Endothelial cell of umbilical vein (primary cell): ENCODE data around the gene YTHDF1. TPM values are rescaled to one million over a fixed set of nuclear protein-coding genes. Genes with fewer than 3 reads are reported as not detected.

ENCODE experiments used
- BruUV-seq: library from RNA; stranded (reverse); fragments of 400-500 nt; replicated peaks from 2 replicates; lab custom pipeline; 2021; lab: Mats Ljungman, UMichigan
- CTCF ChIA-PET: fragments of 300-600, 350-600 bp; sonication (Branson Sonifier 250); formaldehyde crosslinking; loops from one replicate; lab custom pipeline; 2021; ENCODE audit warnings: antibody characterized with exemption, inconsistent platforms; lab: Charles Lee
- POLR2A ChIA-PET: fragments of 300-600, 350-600 bp; sonication (Branson Sonifier 250); formaldehyde crosslinking; loops from one replicate; lab custom pipeline; 2021; ENCODE audit warnings: antibody characterized with exemption, inconsistent platforms; lab: Charles Lee
- DNase-seq: peaks from one replicate; pipeline ENCODE4 v3.0.0-alpha.2; 2011; ENCODE audit warnings: low read depth, low spot score
- FAIRE-seq: peaks from 2 replicates; lab custom pipeline; 2011; peaks lifted over from hg19 to GRCh38; lab: Jason Lieb, UNC
- H2AFZ ChIP-seq: 2 replicates; pipeline ENCODE4 v1.6.0; 2012; ENCODE audit warnings: low read depth, low read length, control low read depth, inconsistent platforms
- H3K27ac ChIP-seq: 2 replicates; pipeline ENCODE4 v1.5.1; 2011; ENCODE audit warnings: low read depth, mild to moderate bottlenecking, control low read depth, low read length, moderate library complexity; ENCODE audit not compliant: insufficient read depth
- H3K27me3 ChIP-seq, 2 experiments: 2 replicates each; pipeline versions ENCODE4 v1.6.0 to v1.6.1; 2011; ENCODE audit warnings: low read length in 2 of 2, mixed read lengths in 1 of 2; ENCODE audit not compliant: control insufficient read depth in 2 of 2, insufficient read depth in 2 of 2
- H3K36me3 ChIP-seq, 2 experiments: 2 replicates in 1 of 2; 3 replicates in 1 of 2; pipeline ENCODE4 v1.5.1; 2011; ENCODE audit warnings: low read length in 2 of 2, mild to moderate bottlenecking in 1 of 2, moderate library complexity in 1 of 2; ENCODE audit not compliant: control insufficient read depth in 2 of 2, insufficient read depth in 2 of 2; ENCODE audit errors: extremely low read depth in 1 of 2
- H3K4me1 ChIP-seq: 3 replicates; pipeline ENCODE4 v1.5.1; 2011; ENCODE audit warnings: mild to moderate bottlenecking, low read length; ENCODE audit not compliant: control insufficient read depth, insufficient read depth; ENCODE audit errors: extremely low read depth
- H3K4me2 ChIP-seq: 2 replicates; pipeline ENCODE4 v1.6.1; 2011; ENCODE audit warnings: low read length, control low read depth, mixed read lengths; ENCODE audit not compliant: insufficient read depth
- H3K4me3 ChIP-seq, 3 experiments: fragments of 200-600 bp in 1 of 3; sonication (generic), shearing (Covaris generic) in 1 of 3; replicated peaks in 1 of 3; 2 replicates each; pipeline ENCODE4 v1.5.1; 2011 to 2016; ENCODE audit warnings: control low read depth in 3 of 3, low read length in 3 of 3, mild to moderate bottlenecking in 2 of 3, inconsistent platforms in 1 of 3, low read depth in 1 of 3, moderate library complexity in 1 of 3; ENCODE audit not compliant: insufficient read depth in 1 of 3
- H3K79me2 ChIP-seq: 2 replicates; pipeline ENCODE4 v1.6.0; 2012; ENCODE audit warnings: low read length, inconsistent platforms; ENCODE audit not compliant: control insufficient read depth, insufficient read depth
- H3K9ac ChIP-seq: replicated peaks from 2 replicates; pipeline ENCODE3; 2011; ENCODE audit warnings: low read length, control low read depth; ENCODE audit not compliant: insufficient read depth; ENCODE audit errors: extremely low read depth
- H3K9me1 ChIP-seq: replicated peaks from 3 replicates; pipeline ENCODE4 v1.6.0; 2011; ENCODE audit warnings: mild to moderate bottlenecking, low read length; ENCODE audit not compliant: control insufficient read depth, insufficient read depth; ENCODE audit errors: extremely low read depth
- H3K9me3 ChIP-seq: replicated peaks from 2 replicates; pipeline ENCODE4 v1.5.1; 2012; ENCODE audit warnings: low read length, inconsistent platforms; ENCODE audit not compliant: control insufficient read depth, insufficient read depth
- H4K20me1 ChIP-seq: replicated peaks from 2 replicates; pipeline ENCODE3; 2011; ENCODE audit warnings: mild to moderate bottlenecking, low read length; ENCODE audit not compliant: control insufficient read depth, insufficient read depth; ENCODE audit errors: extremely low read depth
- EZH2 ChIP-seq: IDR thresholded peaks from 2 replicates; pipeline ENCODE4 v1.6.1; 2012; ENCODE audit warnings: borderline replicate concordance, low read depth, mild to moderate bottlenecking, moderate library complexity, low read length, inconsistent platforms; ENCODE audit not compliant: severe bottlenecking
- JUN ChIP-seq: IDR thresholded peaks from 2 replicates; pipeline ENCODE4 v1.6.1; 2011; ENCODE audit warnings: borderline replicate concordance, low read depth; ENCODE audit not compliant: insufficient read length, insufficient read depth
- MYC ChIP-seq: IDR thresholded peaks from one replicate; pipeline ENCODE4 v1.6.1; 2011; ENCODE audit warnings: mild to moderate bottlenecking, low read depth, low read length
- dilution Hi-C: fragments of 300-500 bp; cut with MboI; formaldehyde crosslinking; loops from one replicate; pipeline ENCODE4 v1.15.0; 2019; ENCODE audit warnings: low sequenced_read_pairs; ENCODE audit not compliant: extremely low pct_ligation_motif_present
- intact Hi-C: fragments of 100-400 bp; cut with micrococcal nuclease; formaldehyde crosslinking; loops from one replicate; pipeline ENCODE4 v1.10.0; 2022
- polyA plus RNA-seq, 4 experiments: library from polyadenylated mRNA; depleted of rRNA in 3 of 4; stranded (reverse) in 3 of 4; unstranded in 1 of 4; fragments of >200 nt; gene quantifications; 2 replicates each; pipeline versions ENCODE4 v1.2.1 to v1.2.3, GENCODE V29; 2011 to 2012; ENCODE audit warnings: missing spikeins in 1 of 4
- total RNA-seq: library from RNA; stranded (reverse); gene quantifications from 2 replicates; pipeline ENCODE4 v1.2.3, GENCODE V29; 2021

The YTHDF1 gene
- total and polyA plus RNA-seq, 2 donors (not counting 3 experiments of a cell fraction or from before 2014, with no cell fraction given), result 25.2 to 44.4 TPM

- no peaks in the 10 kb centered on the region for H3K79me2 ChIP-seq
- H3K4me2 ChIP-seq, result no peak overlapping the region
- DNase-seq, result no peak
- FAIRE-seq, result no peak
- H4K20me1 ChIP-seq, result no peaks in the 10 kb centered on the region
- H3K36me3 ChIP-seq, result no peaks in the 10 kb centered on the region
- H3K27ac ChIP-seq, result no peak overlapping the region
- peaks cover 50 to 66% of the 10 kb centered on the region in 2 experiments for H3K27me3 ChIP-seq
- H3K9ac ChIP-seq, result no peak overlapping the region
- H3K4me3 ChIP-seq, result no peak overlapping the region
- TF ChIP-seq EZH2 (peak; percentile 79), MYC (no peak)
- H3K4me1 ChIP-seq, result no peaks in the 10 kb centered on the region
- H3K9me1 ChIP-seq, result no peaks in the 10 kb centered on the region
- intact Hi-C loops (loop anchor here (5.0 kb wide), 1 partner anchor 118 kb away; no protein-coding TSS in a partner anchor), dilution Hi-C loops (no loop called here)
- H3K9me3 ChIP-seq, result no peaks in the 10 kb centered on the region
- CTCF ChIA-PET, result no interaction called here
- H2AFZ ChIP-seq, result no peak overlapping the region
- POLR2A ChIA-PET, result no interaction called here
- BruUV-seq, result no TSS peak
These were observed 40.7 kb downstream of the YTHDF1 start for GRCh38 chr20:63175038-63175895.

- BruUV-seq, result no TSS peak
- no peak for DNase-seq
- no peak for FAIRE-seq
- intact Hi-C loops (loop anchor here (5.0 kb wide), 1 partner anchor 117 kb away; no protein-coding TSS in a partner anchor), dilution Hi-C loops (no loop called here)
- Histone ChIP-seq H3K9me1 (no peaks in the 10 kb centered on the region), H3K4me2 (no peak overlapping the region), H3K9me3 (no peaks in the 10 kb centered on the region), H3K79me2 (no peaks in the 10 kb centered on the region), H3K4me1 (no peaks in the 10 kb centered on the region), H3K9ac (no peak overlapping the region), H3K4me3 (no peak overlapping the region), H3K27ac (no peak overlapping the region), H3K36me3 (no peaks in the 10 kb centered on the region), H3K27me3 (peaks cover 44 to 63% of the 10 kb centered on the region in 2 experiments), H4K20me1 (no peaks in the 10 kb centered on the region), H2AFZ (no peak overlapping the region)
- POLR2A ChIA-PET, result no interaction called here
- CTCF ChIA-PET, result no interaction called here
- TF ChIP-seq JUN, result no peak
- no peak for TF ChIP-seq EZH2
- TF ChIP-seq MYC, result no peak
These were observed 41.5 kb downstream of the YTHDF1 start for GRCh38 chr20:63174309-63175037.
